ENCODE measurements around the gene KCTD2. TPM values are rescaled to one million over a fixed set of nuclear protein-coding genes. Genes with fewer than 3 reads are reported as not detected.

Gene KCTD2
- total RNA-seq (2022; extraction: Qiagen RNA extraction; ENCODE audit: low read depth), result 28.0 to 29.8 TPM (median 29.0 TPM) in 5 replicates

GRCh38 chr17:75046407-75047289 lies at the start of gene KCTD2, which contains the start of gene ATP5PD:
TSS of gene KCTD2 (plus strand) at chr17:75047225. CDS start at chr17:75047251, 26 bp downstream.
TSS of gene ATP5PD (minus strand) at chr17:75046969. CDS start at chr17:75042650, 4,319 bp downstream.

GRCh38 chr17:75012346-75013091 lies 34.5 kb upstream of the KCTD2 start, which contains the start of gene MRPL58:
TSS of gene MRPL58 (plus strand) at chr17:75012670. CDS start at chr17:75012687, 17 bp downstream.

GRCh38 chr17:75087558-75088453 lies 40.8 kb downstream of the KCTD2 start, which contains the start of gene SLC16A5:
TSS of gene SLC16A5 (plus strand) at chr17:75087954. CDS start at chr17:75093637, 5,683 bp downstream.

GRCh38 chr17:75109407-75110233 lies 62.6 kb downstream of the KCTD2 start, which contains the start of gene ARMC7:
TSS of gene ARMC7 (plus strand) at chr17:75109969. CDS start at chr17:75110289, 320 bp downstream.

Other genes with a start within 250 kb of the KCTD2 start
- gene GRIN2C, start 187.3 kb upstream of the KCTD2 start, total RNA-seq (2022; extraction: Qiagen RNA extraction; ENCODE audit: low read depth), result 0.06 to 0.61 TPM (median 0.23 TPM) in 5 replicates
- gene FDXR, start 174.2 kb upstream of the KCTD2 start, total RNA-seq (2022; extraction: Qiagen RNA extraction; ENCODE audit: low read depth), result 54.9 to 76.2 TPM (median 59.9 TPM) in 5 replicates
- 0.10 TPM in 1 of 5 replicates, not detected in the others for gene FADS6, start 153.6 kb upstream of the KCTD2 start, total RNA-seq (2022; extraction: Qiagen RNA extraction; ENCODE audit: low read depth)
- gene USH1G, start 124.0 kb upstream of the KCTD2 start, total RNA-seq (2022; extraction: Qiagen RNA extraction; ENCODE audit: low read depth), result 0.02 to 0.11 TPM (median 0.06 TPM) in 5 replicates
- 0.06 to 0.18 TPM (median 0.07 TPM) in 5 replicates for gene OTOP2, start 123.0 kb upstream of the KCTD2 start, total RNA-seq (2022; extraction: Qiagen RNA extraction; ENCODE audit: low read depth)
- not detected in 5 replicates for gene OTOP3, start 111.3 kb upstream of the KCTD2 start, total RNA-seq (2022; extraction: Qiagen RNA extraction; ENCODE audit: low read depth)
- gene HID1, start 74.5 kb upstream of the KCTD2 start, total RNA-seq (2022; extraction: Qiagen RNA extraction; ENCODE audit: low read depth), result 6.3 to 7.3 TPM (median 7.2 TPM) in 5 replicates
- 35.3 to 50.0 TPM (median 44.7 TPM) in 5 replicates for gene CDR2L, start 59.6 kb upstream of the KCTD2 start, total RNA-seq (2022; extraction: Qiagen RNA extraction; ENCODE audit: low read depth)
- 74.1 to 83.2 TPM (median 79.3 TPM) in 5 replicates for gene MRPL58, start 34.6 kb upstream of the KCTD2 start, total RNA-seq (2022; extraction: Qiagen RNA extraction; ENCODE audit: low read depth)
- 451 to 527 TPM (median 489 TPM) in 5 replicates for gene ATP5PD, start 256 bp upstream of the KCTD2 start, total RNA-seq (2022; extraction: Qiagen RNA extraction; ENCODE audit: low read depth)
- 23.9 to 31.5 TPM (median 27.3 TPM) in 5 replicates for gene SLC16A5, start 40.7 kb downstream of the KCTD2 start, total RNA-seq (2022; extraction: Qiagen RNA extraction; ENCODE audit: low read depth)
- 14.9 to 20.8 TPM (median 17.9 TPM) in 5 replicates for gene ARMC7, start 62.7 kb downstream of the KCTD2 start, total RNA-seq (2022; extraction: Qiagen RNA extraction; ENCODE audit: low read depth)
- gene NT5C, start 84.5 kb downstream of the KCTD2 start, total RNA-seq (2022; extraction: Qiagen RNA extraction; ENCODE audit: low read depth), result 83.2 to 128 TPM (median 117 TPM) in 5 replicates
- gene JPT1, start 107.3 kb downstream of the KCTD2 start, total RNA-seq (2022; extraction: Qiagen RNA extraction; ENCODE audit: low read depth), result 789 to 884 TPM (median 813 TPM) in 5 replicates
- gene SUMO2, start 135.7 kb downstream of the KCTD2 start, total RNA-seq (2022; extraction: Qiagen RNA extraction; ENCODE audit: low read depth), result 330 to 428 TPM (median 394 TPM) in 5 replicates
- gene NUP85, start 158.5 kb downstream of the KCTD2 start, total RNA-seq (2022; extraction: Qiagen RNA extraction; ENCODE audit: low read depth), result 90.7 to 111 TPM (median 107 TPM) in 5 replicates
- 23.9 to 31.0 TPM (median 29.2 TPM) in 5 replicates for gene GGA3, start 214.4 kb downstream of the KCTD2 start, total RNA-seq (2022; extraction: Qiagen RNA extraction; ENCODE audit: low read depth)
- gene MRPS7, start 214.7 kb downstream of the KCTD2 start, total RNA-seq (2022; extraction: Qiagen RNA extraction; ENCODE audit: low read depth), result 159 to 185 TPM (median 169 TPM) in 5 replicates
- gene MIF4GD, start 224.0 kb downstream of the KCTD2 start, total RNA-seq (2022; extraction: Qiagen RNA extraction; ENCODE audit: low read depth), result 33.8 to 37.5 TPM (median 36.9 TPM) in 5 replicates
- gene SLC25A19, start 242.2 kb downstream of the KCTD2 start, total RNA-seq (2022; extraction: Qiagen RNA extraction; ENCODE audit: low read depth), result 20.0 to 23.1 TPM (median 22.8 TPM) in 5 replicates